ENCODE results near the gene DCTN1.

GRCh38 chr2:74379851-74380789, at the start of gene DCTN1:
- TF ChIP-seq POLR2A (IDR thresholded peaks at IDR 0.05) (no peak), CTCF (IDR thresholded peaks at IDR 0.05) (no peak)

Data from Peyer's patch (tissue), 4 donors.